EL (cell line): Measurements from ENCODE around the gene BCR.

Experiments used
- DNase-seq: peaks from one replicate; pipeline ENCODE4 v3.0.0-alpha.2; 2016

Gene BCR

GRCh38 chr22:23233084-23233531 lies 52.8 kb downstream of the BCR start:
- peak; percentile 46 for DNase-seq

- peak; percentile 90 for DNase-seq
Measured at GRCh38 chr22:23233752-23234408, 53.6 kb downstream of the BCR start.

- no peak for DNase-seq
Measured at GRCh38 chr22:23234409-23235161, 54.3 kb downstream of the BCR start.

- DNase-seq: no peak
Measured at GRCh38 chr22:23235425-23235824, 55.1 kb downstream of the BCR start.

GRCh38 chr22:23236026-23236425 lies 55.7 kb downstream of the BCR start:
- peak; percentile 30 for DNase-seq

GRCh38 chr22:23236440-23237184 lies 56.3 kb downstream of the BCR start:
- DNase-seq: no peak

GRCh38 chr22:23237201-23237798 lies 57.0 kb downstream of the BCR start:
- no peak for DNase-seq

GRCh38 chr22:23237841-23238240 lies 57.5 kb downstream of the BCR start:
- DNase-seq: no peak

- no peak for DNase-seq
Measured at GRCh38 chr22:23238707-23239106, 58.4 kb downstream of the BCR start.

GRCh38 chr22:23239429-23239828 lies 59.1 kb downstream of the BCR start:
- no peak for DNase-seq

GRCh38 chr22:23240639-23241389 lies 60.5 kb downstream of the BCR start:
- no peak for DNase-seq

- DNase-seq: no peak
Measured at GRCh38 chr22:23241562-23242472, 61.5 kb downstream of the BCR start.

GRCh38 chr22:23242473-23243001 lies 62.2 kb downstream of the BCR start:
- DNase-seq: peak; percentile 25

- no peak for DNase-seq
Measured at GRCh38 chr22:23243006-23243573, 62.8 kb downstream of the BCR start.

GRCh38 chr22:23243859-23244689 lies 63.8 kb downstream of the BCR start:
- no peak for DNase-seq

GRCh38 chr22:23244690-23245044 lies 64.4 kb downstream of the BCR start:
- DNase-seq: no peak

- peak; percentile 88 for DNase-seq
Measured at GRCh38 chr22:23245045-23245798, 64.9 kb downstream of the BCR start.

- no peak for DNase-seq
Measured at GRCh38 chr22:23245799-23246136, 65.5 kb downstream of the BCR start.
